SK-N-SH (cell line): Measurements from ENCODE around the gene GASK1A. TPM values are rescaled to one million over a fixed set of nuclear protein-coding genes. Genes with fewer than 3 reads are reported as not detected.

Experiments used
- CTCF ChIA-PET: fragments of 300-600, 350-600 bp; formaldehyde crosslinking; extraction: SDS; loops from one replicate; lab custom pipeline; 2021; lab: Yijun Ruan, JAX
- POLR2A ChIA-PET: fragments of 350-600 bp; sonication (Branson Sonifier 250); formaldehyde crosslinking; extraction: SDS; loops from one replicate; lab custom pipeline; 2020; ENCODE audit warnings: antibody characterized with exemption, inconsistent platforms; lab: Yijun Ruan, JAX
- DNase-seq: peaks from one replicate; pipeline ENCODE4 v3.0.0; 2012
- H2AFZ ChIP-seq: fragments of 200-600 bp; sonication (generic); 2 replicates; pipeline ENCODE4 v1.8.1; 2016; ENCODE audit warnings: antibody characterized with exemption, mild to moderate bottlenecking, low read depth
- H3F3A ChIP-seq: fragments of 200-600 bp; sonication (generic); replicated peaks from 2 replicates; pipeline ENCODE3; 2016; ENCODE audit warnings: antibody characterized with exemption, mild to moderate bottlenecking; ENCODE audit not compliant: insufficient read depth
- H3K27ac ChIP-seq, 2 experiments: fragments of 200-500 bp in 1 of 2; fragments of 200-600 bp in 1 of 2; sonication (Bioruptor generic) in 1 of 2; sonication (generic), shearing (Covaris generic) in 1 of 2; 2 replicates each; pipeline versions ENCODE4 v1.5.1 to v1.6.1; 2014 to 2016; ENCODE audit warnings: low read depth in 2 of 2, inconsistent platforms in 1 of 2, low read length in 1 of 2, mild to moderate bottlenecking in 1 of 2, mixed read lengths in 1 of 2
- H3K27me3 ChIP-seq: fragments of 200-600 bp; sonication (generic), shearing (Covaris generic); 2 replicates; pipeline ENCODE4 v1.6.1; 2016; ENCODE audit warnings: mixed run types; ENCODE audit not compliant: insufficient read depth
- H3K36me3 ChIP-seq, 2 experiments: fragments of 200-500 bp in 1 of 2; fragments of 200-600 bp in 1 of 2; sonication (Bioruptor generic) in 1 of 2; sonication (generic) in 1 of 2; replicated peaks in 1 of 2; 2 replicates each; pipeline versions ENCODE3 to v1.5.1; 2014 to 2016; ENCODE audit warnings: low read length in 1 of 2, mild to moderate bottlenecking in 1 of 2; ENCODE audit not compliant: insufficient read depth in 2 of 2, control insufficient read depth in 1 of 2
- H3K4me1 ChIP-seq, 2 experiments: fragments of 200-500 bp in 1 of 2; fragments of 200-600 bp in 1 of 2; sonication (Bioruptor generic) in 1 of 2; sonication (generic), shearing (Covaris generic) in 1 of 2; 2 replicates each; pipeline versions ENCODE4 v1.5.1 to v1.6.1; 2014 to 2016; ENCODE audit warnings: low read depth in 1 of 2, low read length in 1 of 2, mixed run types in 1 of 2; ENCODE audit not compliant: insufficient read depth in 2 of 2, control insufficient read depth in 1 of 2
- H3K4me2 ChIP-seq: fragments of 200-600 bp; sonication (generic), shearing (Covaris generic); 2 replicates; pipeline ENCODE4 v1.6.1; 2017; ENCODE audit warnings: mixed run types
- H3K4me3 ChIP-seq, 2 experiments: fragments of 200-500 bp in 1 of 2; fragments of 200-600 bp in 1 of 2; sonication (Bioruptor generic) in 1 of 2; sonication (generic), shearing (Covaris generic) in 1 of 2; 2 replicates each; pipeline versions ENCODE4 v1.5.1 to v1.8.1; 2014 to 2016; ENCODE audit warnings: low read depth in 2 of 2, inconsistent platforms in 1 of 2, low read length in 1 of 2, mild to moderate bottlenecking in 1 of 2, mixed read lengths in 1 of 2, moderate library complexity in 1 of 2
- H3K79me2 ChIP-seq: fragments of 200-600 bp; sonication (generic); 2 replicates; pipeline ENCODE4 v1.8.1; 2017; ENCODE audit warnings: mild to moderate bottlenecking; ENCODE audit not compliant: insufficient read depth
- H3K9ac ChIP-seq: fragments of 200-600 bp; sonication (generic); 2 replicates; pipeline ENCODE4 v1.6.1; 2017; ENCODE audit warnings: mixed run types
- H3K9me2 ChIP-seq: fragments of 200-600 bp; sonication (generic); 2 replicates; pipeline ENCODE4 v1.6.1; 2017; ENCODE audit warnings: mixed run types
- H3K9me3 ChIP-seq: fragments of 200-600 bp; sonication (generic); 2 replicates; pipeline ENCODE4 v1.6.1; 2017; ENCODE audit warnings: mixed run types, mild to moderate bottlenecking, moderate library complexity
- H4K20me1 ChIP-seq: fragments of 200-600 bp; sonication (generic); 2 replicates; pipeline ENCODE4 v1.6.1; 2017; ENCODE audit warnings: mild to moderate bottlenecking, mixed run types; ENCODE audit not compliant: insufficient read depth
- CHD2 ChIP-seq: fragments of 150-350 bp; IDR thresholded peaks from 2 replicates; pipeline ENCODE4 v1.6.1; 2018; ENCODE audit warnings: low read length; ENCODE audit not compliant: partially characterized antibody
- CTCF ChIP-seq: fragments of 200-600 bp; sonication (generic); IDR thresholded peaks from 2 replicates; pipeline ENCODE4 v1.6.1; 2017; ENCODE audit warnings: antibody characterized with exemption, mild to moderate bottlenecking, moderate library complexity
- FOXJ3 ChIP-seq: sonication (generic); formaldehyde crosslinking; IDR thresholded peaks from 2 replicates; pipeline ENCODE4 v1.5.1; 2020; ENCODE audit warnings: mild to moderate bottlenecking, missing genetic modification reagents
- FOXM1 ChIP-seq: IDR thresholded peaks from 2 replicates; pipeline ENCODE4 v1.4.0; 2012; ENCODE audit warnings: low read depth, mild to moderate bottlenecking
- JUND ChIP-seq: IDR thresholded peaks from 2 replicates; pipeline ENCODE4 v1.4.0; 2012
- MEF2A ChIP-seq: IDR thresholded peaks from 2 replicates; pipeline ENCODE4 v1.4.0; 2012; ENCODE audit warnings: low read depth, borderline replicate concordance
- MXI1 ChIP-seq: IDR thresholded peaks from 2 replicates; pipeline ENCODE4 v1.6.1; 2012; ENCODE audit warnings: mild to moderate bottlenecking, low read depth, low read length, improper control_type of control experiment
- NFIC ChIP-seq: IDR thresholded peaks from 2 replicates; pipeline ENCODE4 v1.4.0; 2012; ENCODE audit warnings: borderline replicate concordance
- PBX3 ChIP-seq: IDR thresholded peaks from 2 replicates; pipeline ENCODE4; 2012
- RAD21 ChIP-seq: IDR thresholded peaks from 2 replicates; pipeline ENCODE4 v1.6.1; 2012; ENCODE audit warnings: mild to moderate bottlenecking, low read length
- RCOR1 ChIP-seq: fragments of 150-350 bp; IDR thresholded peaks from 2 replicates; pipeline ENCODE4 v1.6.1; 2017; ENCODE audit warnings: antibody characterized with exemption, low read length
- RFX5 ChIP-seq: IDR thresholded peaks from 2 replicates; pipeline ENCODE4 v1.6.1; 2012; ENCODE audit warnings: mild to moderate bottlenecking, improper control_type of control experiment, low read length
- RXRA ChIP-seq: IDR thresholded peaks from 2 replicates; pipeline ENCODE4 v1.4.0; 2012; ENCODE audit warnings: low read depth, mild to moderate bottlenecking, borderline replicate concordance
- SIN3A ChIP-seq: IDR thresholded peaks from 2 replicates; pipeline ENCODE4 v1.6.1; 2012; ENCODE audit warnings: low read depth, mild to moderate bottlenecking, low read length, moderate library complexity, borderline replicate concordance
- TCF12 ChIP-seq: IDR thresholded peaks from 2 replicates; pipeline ENCODE4 v1.4.0; 2012
- TEAD4 ChIP-seq: IDR thresholded peaks from 2 replicates; pipeline ENCODE4 v1.4.0; 2012; ENCODE audit warnings: mild to moderate bottlenecking, borderline replicate concordance; ENCODE audit not compliant: insufficient read depth
- USF1 ChIP-seq: IDR thresholded peaks from 2 replicates; pipeline ENCODE4 v1.4.0; 2012; ENCODE audit warnings: low read depth, borderline replicate concordance
- USF2 ChIP-seq: fragments of 150-350 bp; IDR thresholded peaks from 2 replicates; pipeline ENCODE4 v1.6.1; 2017; ENCODE audit warnings: antibody characterized with exemption, low read length, low read depth, borderline replicate concordance
- YY1 ChIP-seq: IDR thresholded peaks from 2 replicates; pipeline ENCODE4 v1.4.0; 2012; ENCODE audit warnings: low read depth, mild to moderate bottlenecking
- WGBS: methylation state at CpG from one replicate; pipeline ENCODE4 v1.1.6; 2017; ENCODE audit warnings: low lambda C conversion rate; 5-methylcytosine and 5-hydroxymethylcytosine counted together
- polyA plus RNA-seq, 3 experiments: library from polyadenylated mRNA; depleted of rRNA; stranded (reverse); fragments of >200 nt; gene quantifications; 2 replicates each; pipeline ENCODE4 v1.2.3, GENCODE V29; 2012

Gene GASK1A
- polyA plus RNA-seq, 1 of the 3 experiments (the other 2 are of a cell fraction): not detected

GRCh38 chr3:42946050-42946449 lies 33.1 kb upstream of the GASK1A start:
- no peaks in the 10 kb centered on the region for H3K9me2 ChIP-seq
- H3F3A ChIP-seq: no peaks in the 10 kb centered on the region
- no peaks in the 10 kb centered on the region for H3K36me3 ChIP-seq
- H2AFZ ChIP-seq: no peak overlapping the region
- H3K79me2 ChIP-seq: no peaks in the 10 kb centered on the region
- H3K9me3 ChIP-seq: no peaks in the 10 kb centered on the region
- no peak overlapping the region for H3K4me3 ChIP-seq
- H3K4me1 ChIP-seq: no peaks in the 10 kb centered on the region
- DNase-seq: no peak
- no peaks in the 10 kb centered on the region for H4K20me1 ChIP-seq
- TF ChIP-seq TCF12 (no peak), RFX5 (no peak), JUND (no peak), MXI1 (no peak), MEF2A (no peak), RAD21 (no peak), RCOR1 (no peak), USF1 (no peak), FOXM1 (no peak), TEAD4 (no peak), CHD2 (no peak), SIN3A (no peak), USF2 (no peak), PBX3 (no peak), RXRA (no peak), YY1 (no peak), FOXJ3 (CRISPR knock-in tag) (no peak), NFIC (no peak), CTCF (no peak)
- no peak overlapping the region for H3K4me2 ChIP-seq
- CTCF ChIA-PET: interaction anchor here (1.2 to 2.3 kb wide), 2 partner anchors 15 to 1378 kb away, joined by 3 to 9 read pairs; no protein-coding TSS in a partner anchor
- H3K27me3 ChIP-seq: no peaks in the 10 kb centered on the region
- POLR2A ChIA-PET: no interaction called here
- H3K27ac ChIP-seq: no peak overlapping the region
- 19% methylated on average over 5 of the region's 5 CpGs for WGBS
- no peak overlapping the region for H3K9ac ChIP-seq
